ENCODE data around the gene CASP12.

The CASP12 gene

DNA sequence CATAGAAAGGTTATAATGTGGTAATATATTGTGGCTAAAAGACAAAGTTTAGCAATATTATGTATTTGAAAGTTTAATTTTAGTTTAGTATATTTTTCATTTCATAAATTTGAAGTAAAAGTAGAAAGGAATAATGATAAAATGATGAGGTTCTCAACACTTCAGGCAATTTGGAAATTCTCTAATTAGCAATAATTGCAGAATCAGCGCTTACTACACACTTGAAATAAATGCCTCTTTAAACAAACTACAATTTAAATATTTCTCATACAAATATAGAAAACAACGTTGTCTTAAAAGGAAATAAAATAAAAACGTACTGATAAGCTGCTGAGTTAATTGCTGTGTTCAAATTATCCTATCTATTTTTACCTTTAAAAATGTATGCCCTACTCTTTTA lies 25.9 kb downstream of the CASP12 start:
- no peaks in the 10 kb centered on the region for H3K27me3 ChIP-seq (ENCODE audit: control insufficient read depth in 5 of 5, insufficient read depth in 4 of 5, low read length in 5 of 5)
- no peak overlapping the region for H3K4me3 ChIP-seq (ENCODE audit: low read depth in 1 of 5, low read length in 5 of 5)
- no peaks in the 10 kb centered on the region for H3K36me3 ChIP-seq (ENCODE audit: control insufficient read depth in 5 of 5, insufficient read depth in 5 of 5, low read length in 5 of 5)
- H3K9me3 ChIP-seq (ENCODE audit: control insufficient read depth in 5 of 5, low read length in 5 of 5), result no peaks in the 10 kb centered on the region
- no peak overlapping the region for H3K9ac ChIP-seq (ENCODE audit: low read length in 5 of 5)
- no peak overlapping the region for H3K27ac ChIP-seq (ENCODE audit: low read depth, low read length)
- H3K4me1 ChIP-seq (ENCODE audit: control insufficient read depth in 5 of 5, insufficient read depth in 5 of 5, low read length in 5 of 5), result no peaks in the 10 kb centered on the region

DNA sequence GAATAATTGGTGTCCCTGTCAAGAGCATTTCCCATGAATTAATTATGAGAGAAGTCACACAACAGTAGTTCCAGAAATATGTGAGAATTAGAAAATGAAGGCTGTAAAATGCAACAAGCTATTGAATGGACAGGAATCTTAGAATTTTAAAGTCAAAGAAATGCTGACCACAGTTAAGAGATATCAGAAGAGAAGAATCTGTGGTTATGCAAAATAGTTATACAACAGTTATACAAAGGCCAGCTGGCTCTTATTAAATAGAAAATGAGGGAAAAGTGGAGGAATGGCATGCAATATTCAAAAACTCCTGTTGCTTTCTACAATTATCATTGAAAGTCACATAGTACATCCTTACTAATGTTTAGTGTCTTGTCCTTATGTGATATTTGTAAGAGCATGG lies 27.4 kb downstream of the CASP12 start:
- Histone ChIP-seq H3K27me3 (ENCODE audit: control insufficient read depth in 5 of 5, insufficient read depth in 4 of 5, low read length in 5 of 5) (no peaks in the 10 kb centered on the region), H3K27ac (ENCODE audit: low read depth, low read length) (no peak overlapping the region), H3K4me3 (ENCODE audit: low read depth in 1 of 5, low read length in 5 of 5) (no peak overlapping the region), H3K36me3 (ENCODE audit: control insufficient read depth in 5 of 5, insufficient read depth in 5 of 5, low read length in 5 of 5) (no peaks in the 10 kb centered on the region), H3K4me1 (ENCODE audit: control insufficient read depth in 5 of 5, insufficient read depth in 5 of 5, low read length in 5 of 5) (no peaks in the 10 kb centered on the region), H3K9me3 (ENCODE audit: control insufficient read depth in 5 of 5, low read length in 5 of 5) (no peaks in the 10 kb centered on the region), H3K9ac (ENCODE audit: low read length in 5 of 5) (no peak overlapping the region)

DNA sequence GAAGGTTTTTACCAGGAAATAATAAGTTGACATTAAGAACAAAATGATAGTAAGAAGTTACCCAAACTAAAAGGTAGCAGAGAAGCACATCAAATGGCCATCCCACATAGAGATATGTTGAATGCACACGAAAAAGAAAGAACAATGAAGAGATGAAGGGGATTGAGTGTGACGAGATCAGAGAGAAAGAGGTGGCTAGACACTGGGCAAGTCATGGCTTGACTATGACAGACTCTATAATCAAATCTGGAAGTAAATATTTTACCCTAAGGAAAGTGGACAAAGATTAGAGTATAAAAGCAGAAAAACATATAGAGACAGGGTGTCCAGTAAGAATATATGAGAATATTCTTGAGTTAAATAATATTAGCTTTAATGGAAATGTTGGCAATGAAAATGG lies 31.4 kb downstream of the CASP12 start:
- H3K4me3 ChIP-seq (ENCODE audit: low read depth in 1 of 5, low read length in 5 of 5), result no peak overlapping the region

DNA sequence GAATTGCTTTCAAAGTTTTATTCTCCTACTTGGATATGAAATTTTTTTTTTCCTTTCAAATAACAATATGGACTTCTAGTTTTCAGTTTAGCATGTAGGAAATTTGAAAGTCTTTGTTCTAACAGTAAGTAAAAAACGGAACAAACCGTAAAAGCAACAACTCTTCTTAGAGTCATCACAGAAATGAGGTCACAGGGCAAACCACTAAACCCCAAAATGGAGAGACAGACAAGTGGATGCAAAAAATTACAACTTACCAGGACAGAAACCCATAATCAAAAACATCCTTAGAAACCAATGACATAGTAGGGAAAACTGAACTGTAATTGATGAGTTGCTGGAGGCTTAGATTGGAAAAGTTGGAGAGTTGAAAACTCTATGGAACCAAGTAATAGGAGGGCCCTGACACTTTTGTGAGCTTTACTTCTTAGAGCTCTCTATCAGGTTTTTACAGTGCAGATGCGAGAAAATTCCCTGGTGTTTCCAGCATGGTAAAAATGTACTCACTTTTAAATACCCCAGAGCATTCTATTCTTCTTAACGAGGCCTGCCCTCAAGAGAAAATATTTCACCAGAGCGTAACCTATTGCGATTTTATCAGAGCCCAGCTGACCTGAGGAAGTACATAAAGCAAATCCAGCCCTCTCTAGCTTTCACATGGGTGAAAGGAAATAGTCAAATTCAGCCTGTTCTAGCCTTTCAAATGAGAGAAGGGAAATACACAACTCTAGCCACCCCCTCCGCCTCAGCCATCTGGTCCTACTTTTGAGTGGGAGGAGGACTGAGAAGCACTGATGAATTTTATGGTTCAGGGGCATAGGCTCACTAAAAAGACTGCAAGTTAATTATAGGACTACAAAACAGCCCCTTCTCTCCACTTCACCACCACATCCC lies 39.1 kb downstream of the CASP12 start:
- H3K27ac ChIP-seq (ENCODE audit: low read depth, low read length), result no peak overlapping the region
- H3K4me3 ChIP-seq (ENCODE audit: low read depth in 1 of 5, low read length in 5 of 5), result no peak overlapping the region
- H3K4me1 ChIP-seq (ENCODE audit: control insufficient read depth in 5 of 5, insufficient read depth in 5 of 5, low read length in 5 of 5), result no peaks in the 10 kb centered on the region
- H3K9ac ChIP-seq (ENCODE audit: low read length in 5 of 5), result no peak overlapping the region
- H3K36me3 ChIP-seq (ENCODE audit: control insufficient read depth in 5 of 5, insufficient read depth in 5 of 5, low read length in 5 of 5), result no peaks in the 10 kb centered on the region
- H3K27me3 ChIP-seq (ENCODE audit: control insufficient read depth in 5 of 5, insufficient read depth in 4 of 5, low read length in 5 of 5), result no peaks in the 10 kb centered on the region
- peaks cover 0 to under 1% (median 0%) of the 10 kb centered on the region in 5 donors for H3K9me3 ChIP-seq (ENCODE audit: control insufficient read depth in 5 of 5, low read length in 5 of 5)

More for the DNA sequence above, 31.4 kb downstream of the CASP12 start:
- H3K9ac ChIP-seq (ENCODE audit: low read length in 5 of 5), result no peak overlapping the region
- H3K27ac ChIP-seq (ENCODE audit: low read depth, low read length), result no peak overlapping the region
- no peaks in the 10 kb centered on the region for H3K36me3 ChIP-seq (ENCODE audit: control insufficient read depth in 5 of 5, insufficient read depth in 5 of 5, low read length in 5 of 5)
- H3K9me3 ChIP-seq (ENCODE audit: control insufficient read depth in 5 of 5, low read length in 5 of 5), result peaks cover 0 to 11% (median 9%) of the 10 kb centered on the region in 5 donors
- H3K27me3 ChIP-seq (ENCODE audit: control insufficient read depth in 5 of 5, insufficient read depth in 4 of 5, low read length in 5 of 5), result no peaks in the 10 kb centered on the region
- no peaks in the 10 kb centered on the region for H3K4me1 ChIP-seq (ENCODE audit: control insufficient read depth in 5 of 5, insufficient read depth in 5 of 5, low read length in 5 of 5)

DNA sequence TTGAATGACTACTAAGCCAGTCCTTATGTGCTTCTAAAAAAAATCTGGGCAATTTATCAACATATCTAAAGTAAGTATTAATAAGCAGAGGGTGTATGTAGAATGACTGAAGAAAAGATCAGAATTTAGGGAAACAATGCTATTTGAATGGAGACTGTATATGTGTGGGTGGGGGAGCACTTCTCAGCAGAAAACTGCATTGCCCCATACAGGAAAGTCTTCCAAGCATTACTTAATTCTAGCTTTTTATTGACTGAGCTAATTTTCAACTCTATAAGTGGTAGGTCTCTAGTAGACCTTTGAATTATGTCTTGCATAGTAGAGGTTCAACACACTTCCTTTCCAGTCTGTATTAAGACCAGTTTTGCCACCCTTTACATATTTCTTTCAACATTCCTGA lies 41.7 kb downstream of the CASP12 start:
- H3K9me3 ChIP-seq (ENCODE audit: control insufficient read depth in 5 of 5, low read length in 5 of 5), result no peaks in the 10 kb centered on the region
- H3K36me3 ChIP-seq (ENCODE audit: control insufficient read depth in 5 of 5, insufficient read depth in 5 of 5, low read length in 5 of 5), result no peaks in the 10 kb centered on the region
- no peaks in the 10 kb centered on the region for H3K27me3 ChIP-seq (ENCODE audit: control insufficient read depth in 5 of 5, insufficient read depth in 4 of 5, low read length in 5 of 5)
- H3K4me3 ChIP-seq (ENCODE audit: low read depth in 1 of 5, low read length in 5 of 5), result no peak overlapping the region
- H3K27ac ChIP-seq (ENCODE audit: low read depth, low read length), result no peak overlapping the region
- no peak overlapping the region for H3K9ac ChIP-seq (ENCODE audit: low read length in 5 of 5)
- no peaks in the 10 kb centered on the region for H3K4me1 ChIP-seq (ENCODE audit: control insufficient read depth in 5 of 5, insufficient read depth in 5 of 5, low read length in 5 of 5)

DNA sequence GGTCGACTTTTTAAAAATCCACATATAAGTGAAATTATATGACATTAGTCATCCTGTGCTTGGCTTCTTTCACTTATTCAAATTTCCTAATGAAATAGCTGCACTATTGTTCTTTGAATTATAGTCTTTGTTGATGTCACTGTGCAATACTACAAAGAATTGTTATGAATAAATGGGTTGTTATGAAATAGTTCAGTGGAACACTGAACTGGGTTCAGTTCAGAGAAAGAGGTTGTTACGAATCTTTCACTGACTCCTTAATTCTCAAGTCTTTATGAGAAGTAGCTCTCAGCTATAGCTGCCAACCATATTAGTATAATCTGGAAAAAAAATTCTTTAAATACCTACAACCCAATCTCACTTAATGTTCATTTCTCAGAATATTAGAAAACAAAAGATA lies 42.3 kb downstream of the CASP12 start:
- Histone ChIP-seq H3K9me3 (ENCODE audit: control insufficient read depth in 5 of 5, low read length in 5 of 5) (no peaks in the 10 kb centered on the region), H3K9ac (ENCODE audit: low read length in 5 of 5) (no peak overlapping the region), H3K36me3 (ENCODE audit: control insufficient read depth in 5 of 5, insufficient read depth in 5 of 5, low read length in 5 of 5) (no peaks in the 10 kb centered on the region), H3K4me3 (ENCODE audit: low read depth in 1 of 5, low read length in 5 of 5) (no peak overlapping the region), H3K4me1 (ENCODE audit: control insufficient read depth in 5 of 5, insufficient read depth in 5 of 5, low read length in 5 of 5) (no peaks in the 10 kb centered on the region), H3K27ac (ENCODE audit: low read depth, low read length) (no peak overlapping the region), H3K27me3 (ENCODE audit: control insufficient read depth in 5 of 5, insufficient read depth in 4 of 5, low read length in 5 of 5) (no peaks in the 10 kb centered on the region)

DNA sequence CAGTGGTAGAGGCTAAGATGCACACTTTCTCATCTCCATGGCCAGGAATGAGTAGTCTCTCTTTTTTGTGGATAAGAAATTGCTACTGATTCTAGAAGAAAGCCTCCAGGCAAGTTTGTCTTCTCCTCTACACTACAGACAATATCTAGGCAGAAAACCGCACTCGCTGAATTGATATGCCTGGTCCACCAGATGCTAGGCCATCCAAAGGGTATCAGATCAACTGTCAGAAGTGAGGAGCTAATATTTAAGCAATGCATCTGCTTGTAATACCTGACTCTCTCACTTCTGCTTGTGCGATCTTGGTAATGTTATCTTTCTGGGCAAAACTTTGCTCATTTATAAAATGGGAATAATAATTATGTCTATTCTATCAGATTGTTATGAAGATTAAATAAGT lies 45.0 kb downstream of the CASP12 start:
- no peaks in the 10 kb centered on the region for H3K9me3 ChIP-seq (ENCODE audit: control insufficient read depth in 5 of 5, low read length in 5 of 5)
- no peak overlapping the region for H3K27ac ChIP-seq (ENCODE audit: low read depth, low read length)
- no peaks in the 10 kb centered on the region for H3K36me3 ChIP-seq (ENCODE audit: control insufficient read depth in 5 of 5, insufficient read depth in 5 of 5, low read length in 5 of 5)
- no peak overlapping the region for H3K9ac ChIP-seq (ENCODE audit: low read length in 5 of 5)
- no peaks in the 10 kb centered on the region for H3K4me1 ChIP-seq (ENCODE audit: control insufficient read depth in 5 of 5, insufficient read depth in 5 of 5, low read length in 5 of 5)
- H3K27me3 ChIP-seq (ENCODE audit: control insufficient read depth in 5 of 5, insufficient read depth in 4 of 5, low read length in 5 of 5), result no peaks in the 10 kb centered on the region
- H3K4me3 ChIP-seq (ENCODE audit: low read depth in 1 of 5, low read length in 5 of 5), result no peak overlapping the region

DNA sequence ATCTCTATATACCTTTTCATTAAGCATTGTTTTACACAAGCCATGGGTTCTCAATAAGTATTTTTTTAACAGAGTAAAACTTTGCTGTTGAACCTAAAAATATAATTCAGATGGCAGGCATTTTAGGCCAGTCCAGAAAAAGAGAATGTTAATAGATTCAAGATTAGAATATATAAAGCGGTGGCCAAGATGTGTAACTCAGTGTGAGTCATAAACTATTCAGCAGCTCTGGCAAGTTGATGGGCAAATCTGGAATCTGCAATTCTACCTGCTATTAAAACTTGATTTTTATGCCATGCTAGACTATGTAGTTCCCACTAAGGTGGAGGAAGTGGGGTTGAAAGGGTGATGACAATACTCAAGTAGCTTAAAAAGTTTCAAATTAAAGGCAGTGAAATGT lies 45.4 kb downstream of the CASP12 start:
- H3K27me3 ChIP-seq (ENCODE audit: control insufficient read depth in 5 of 5, insufficient read depth in 4 of 5, low read length in 5 of 5), result no peaks in the 10 kb centered on the region
- no peak overlapping the region for H3K4me3 ChIP-seq (ENCODE audit: low read depth in 1 of 5, low read length in 5 of 5)
- H3K36me3 ChIP-seq (ENCODE audit: control insufficient read depth in 5 of 5, insufficient read depth in 5 of 5, low read length in 5 of 5), result no peaks in the 10 kb centered on the region
- no peaks in the 10 kb centered on the region for H3K9me3 ChIP-seq (ENCODE audit: control insufficient read depth in 5 of 5, low read length in 5 of 5)
- H3K27ac ChIP-seq (ENCODE audit: low read depth, low read length), result no peak overlapping the region
- no peaks in the 10 kb centered on the region for H3K4me1 ChIP-seq (ENCODE audit: control insufficient read depth in 5 of 5, insufficient read depth in 5 of 5, low read length in 5 of 5)
- H3K9ac ChIP-seq (ENCODE audit: low read length in 5 of 5), result no peak overlapping the region

DNA sequence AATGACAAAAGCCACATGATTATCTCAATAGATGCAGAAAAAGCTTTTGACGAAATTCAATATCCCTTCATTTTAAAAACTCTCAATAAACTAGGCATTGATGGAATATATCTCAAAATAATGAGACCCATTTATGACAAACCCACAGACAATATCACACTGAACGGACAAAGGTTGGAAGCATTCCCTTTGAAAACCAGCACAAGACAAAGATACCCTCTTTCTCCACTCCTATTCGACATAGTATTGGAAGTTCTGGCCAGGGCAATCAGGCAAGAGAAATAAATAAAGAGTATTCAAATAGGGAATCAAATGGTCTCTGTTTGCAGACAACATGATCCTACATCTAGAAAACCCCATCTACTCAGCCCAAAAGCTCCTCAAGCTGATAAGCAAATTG lies 52.0 kb downstream of the CASP12 start:
- Histone ChIP-seq H3K27ac (ENCODE audit: low read depth, low read length) (no peak overlapping the region), H3K9me3 (ENCODE audit: control insufficient read depth in 5 of 5, low read length in 5 of 5) (no peaks in the 10 kb centered on the region), H3K27me3 (ENCODE audit: control insufficient read depth in 5 of 5, insufficient read depth in 4 of 5, low read length in 5 of 5) (no peaks in the 10 kb centered on the region), H3K4me1 (ENCODE audit: control insufficient read depth in 5 of 5, insufficient read depth in 5 of 5, low read length in 5 of 5) (no peaks in the 10 kb centered on the region), H3K4me3 (ENCODE audit: low read depth in 1 of 5, low read length in 5 of 5) (no peak overlapping the region), H3K36me3 (ENCODE audit: control insufficient read depth in 5 of 5, insufficient read depth in 5 of 5, low read length in 5 of 5) (no peaks in the 10 kb centered on the region), H3K9ac (ENCODE audit: low read length in 5 of 5) (no peak overlapping the region)

DNA sequence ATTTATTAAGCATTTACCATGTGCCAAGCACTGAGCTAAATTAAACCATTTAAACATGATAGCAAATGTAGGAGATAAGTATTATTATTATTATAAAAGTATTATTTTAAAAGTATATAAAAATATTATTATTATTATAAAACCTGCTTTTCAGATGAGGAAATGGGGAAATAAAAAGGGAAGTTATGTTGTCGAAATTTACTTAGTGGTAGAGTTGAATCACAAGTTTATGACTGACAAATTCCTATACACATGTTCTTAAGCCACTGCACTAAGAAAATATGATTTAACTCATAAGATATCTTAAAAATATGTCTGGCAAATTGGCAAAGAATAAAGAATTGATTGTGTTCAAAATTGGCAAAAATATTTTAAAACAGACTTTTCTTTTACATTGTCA lies 53.8 kb downstream of the CASP12 start:
- H3K4me1 ChIP-seq (ENCODE audit: control insufficient read depth in 5 of 5, insufficient read depth in 5 of 5, low read length in 5 of 5), result no peaks in the 10 kb centered on the region
- H3K9ac ChIP-seq (ENCODE audit: low read length in 5 of 5), result no peak overlapping the region
- no peaks in the 10 kb centered on the region for H3K9me3 ChIP-seq (ENCODE audit: control insufficient read depth in 5 of 5, low read length in 5 of 5)
- no peak overlapping the region for H3K4me3 ChIP-seq (ENCODE audit: low read depth in 1 of 5, low read length in 5 of 5)
- no peak overlapping the region for H3K27ac ChIP-seq (ENCODE audit: low read depth, low read length)
- no peaks in the 10 kb centered on the region for H3K36me3 ChIP-seq (ENCODE audit: control insufficient read depth in 5 of 5, insufficient read depth in 5 of 5, low read length in 5 of 5)
- no peaks in the 10 kb centered on the region for H3K27me3 ChIP-seq (ENCODE audit: control insufficient read depth in 5 of 5, insufficient read depth in 4 of 5, low read length in 5 of 5)
